Left ventricle myocardium inferior (tissue), 1 donor: ENCODE measurements around the gene CNTNAP2. TPM values are rescaled to one million over a fixed set of nuclear protein-coding genes. Genes with fewer than 3 reads are reported as not detected.

Experiments used
- DNase-seq: peaks from one replicate; pipeline ENCODE4 v3.0.0-alpha.2; 2020
- H3K27ac ChIP-seq: fragments of 200-600 bp; replicated peaks from 2 replicates; pipeline ENCODE4 v1.8.0; 2021
- H3K27me3 ChIP-seq: fragments of 200-600 bp; 2 replicates; pipeline ENCODE4 v1.8.0; 2021; ENCODE audit warnings: low read depth
- H3K36me3 ChIP-seq: fragments of 200-600 bp; 2 replicates; pipeline ENCODE4 v1.8.0; 2021
- H3K4me1 ChIP-seq: fragments of 200-600 bp; 2 replicates; pipeline ENCODE4 v1.8.0; 2021
- H3K4me3 ChIP-seq: fragments of 200-600 bp; 2 replicates; pipeline ENCODE4 v1.8.0; 2021; ENCODE audit warnings: mild to moderate bottlenecking, moderate library complexity
- H3K9me3 ChIP-seq: fragments of 200-600 bp; replicated peaks from 2 replicates; pipeline ENCODE4 v1.8.0; 2021
- CTCF ChIP-seq: fragments of 200-600 bp; IDR thresholded peaks from 2 replicates; pipeline ENCODE4 v1.8.0; 2021; ENCODE audit warnings: antibody characterized with exemption, mild to moderate bottlenecking, borderline replicate concordance
- intact Hi-C: fragments of 100-400 bp; cut with micrococcal nuclease; formaldehyde crosslinking; loops from one replicate; pipeline ENCODE4 v1.11.0; 2022
- total RNA-seq: library from RNA; stranded (reverse); fragmentation: NEBNext Ultra II Directional; extraction: Animal tissue kit (Norgen Biotek cat#: 25700); gene quantifications from one replicate; pipeline ENCODE4 v1.2.1, GENCODE V29; 2021
- donor health status: DM: no; HTN: yes; CAD: no; lungs with severe emphysema.

CNTNAP2 gene
- total RNA-seq, 1 donor from 2014 or later: 0.99 TPM

DNA sequence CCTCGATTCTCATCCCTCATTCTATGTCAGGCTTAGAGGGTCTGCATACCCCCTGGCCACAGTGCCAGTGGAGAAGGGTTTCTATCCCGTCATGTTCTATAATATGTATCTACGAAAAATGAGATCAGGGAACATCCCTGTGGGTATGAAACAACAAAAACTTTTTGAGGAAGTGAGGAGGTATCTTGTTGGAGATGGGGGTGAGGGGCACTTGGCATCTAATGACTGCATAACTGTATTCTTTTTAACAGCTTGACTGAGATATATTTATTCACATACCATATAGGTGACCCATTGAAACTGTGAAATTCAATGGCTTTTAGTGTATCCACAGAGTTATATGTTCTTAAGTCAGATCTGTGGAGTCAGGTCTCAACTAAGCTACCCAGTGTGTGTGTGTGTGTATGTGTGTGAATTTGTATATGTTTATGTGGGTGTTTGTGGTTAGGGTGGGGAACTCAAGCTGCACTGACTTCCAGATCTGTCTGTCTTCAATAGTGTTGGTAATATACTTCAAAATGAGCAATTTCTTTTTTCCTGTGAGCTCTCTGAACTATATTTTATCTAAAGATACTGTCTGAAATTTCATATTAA, 528.9 kb downstream of the CNTNAP2 start:
- no peak for DNase-seq
- H3K36me3 ChIP-seq: no peaks in the 10 kb centered on the region
- no peak overlapping the region for H3K4me3 ChIP-seq
- intact Hi-C loops: no loop called here
- H3K27me3 ChIP-seq: no peaks in the 10 kb centered on the region
- H3K27ac ChIP-seq: no peak overlapping the region
- H3K9me3 ChIP-seq: peaks cover 3% of the 10 kb centered on the region
- no peak for TF ChIP-seq CTCF
- H3K4me1 ChIP-seq: no peaks in the 10 kb centered on the region

- Histone ChIP-seq H3K36me3 (no peaks in the 10 kb centered on the region), H3K27ac (no peak overlapping the region), H3K4me3 (no peak overlapping the region), H3K27me3 (no peaks in the 10 kb centered on the region), H3K9me3 (peaks cover 3% of the 10 kb centered on the region), H3K4me1 (no peaks in the 10 kb centered on the region)
- intact Hi-C loops: no loop called here
- no peak for DNase-seq
- no peak for TF ChIP-seq CTCF
Observed at GRCh38 chr7:146647445-146647844, 530.8 kb downstream of the CNTNAP2 start.

DNA sequence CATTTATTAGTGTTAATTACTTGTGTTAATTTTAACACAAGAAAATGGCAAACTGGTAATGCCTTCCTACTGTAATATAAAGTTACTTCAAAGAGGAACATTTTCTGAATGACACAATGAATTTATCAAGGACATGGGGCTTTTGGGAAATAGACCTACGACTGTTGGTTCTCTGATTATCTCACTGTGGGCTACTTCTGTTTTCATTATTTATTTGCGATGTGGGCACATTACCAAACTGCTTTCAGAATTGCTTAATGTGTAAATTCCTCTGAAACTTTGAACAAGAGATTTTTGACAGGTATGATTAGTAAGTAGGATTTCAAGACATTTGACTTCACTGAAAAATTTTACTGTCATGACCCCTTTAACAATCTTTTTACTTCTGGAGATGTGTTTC, 535.6 kb downstream of the CNTNAP2 start:
- no peaks in the 10 kb centered on the region for H3K4me1 ChIP-seq
- H3K9me3 ChIP-seq: no peaks in the 10 kb centered on the region
- intact Hi-C loops: no loop called here

DNA sequence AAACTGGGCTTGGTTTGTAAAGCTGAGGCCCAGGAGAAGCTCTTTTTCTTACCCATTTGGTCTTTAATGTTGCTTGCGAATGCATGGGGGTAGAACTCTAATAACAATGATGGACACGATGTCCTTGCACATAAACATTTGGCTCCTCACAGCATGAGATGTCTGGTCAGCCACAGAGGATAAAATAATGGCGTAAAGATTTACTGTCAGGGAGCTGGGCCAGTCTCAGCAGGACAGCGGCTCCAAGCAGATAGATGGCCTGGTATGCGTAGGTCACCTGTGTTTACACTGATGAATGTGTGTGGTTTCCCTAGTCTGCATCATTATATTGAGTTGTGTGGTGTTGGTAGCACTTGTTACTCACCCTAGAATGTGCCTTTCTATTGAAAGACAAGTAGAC, 537.4 kb downstream of the CNTNAP2 start:
- Histone ChIP-seq H3K4me3 (no peak overlapping the region), H3K27me3 (no peaks in the 10 kb centered on the region), H3K4me1 (no peaks in the 10 kb centered on the region), H3K9me3 (no peaks in the 10 kb centered on the region), H3K27ac (no peak overlapping the region), H3K36me3 (no peaks in the 10 kb centered on the region)
- no peak for TF ChIP-seq CTCF
- no peak for DNase-seq
- intact Hi-C loops: no loop called here

More for the DNA sequence above, 535.6 kb downstream of the CNTNAP2 start:
- DNase-seq: no peak
- Histone ChIP-seq H3K27ac (no peak overlapping the region), H3K36me3 (no peaks in the 10 kb centered on the region), H3K4me3 (no peak overlapping the region), H3K27me3 (no peaks in the 10 kb centered on the region)
- no peak for TF ChIP-seq CTCF

DNA sequence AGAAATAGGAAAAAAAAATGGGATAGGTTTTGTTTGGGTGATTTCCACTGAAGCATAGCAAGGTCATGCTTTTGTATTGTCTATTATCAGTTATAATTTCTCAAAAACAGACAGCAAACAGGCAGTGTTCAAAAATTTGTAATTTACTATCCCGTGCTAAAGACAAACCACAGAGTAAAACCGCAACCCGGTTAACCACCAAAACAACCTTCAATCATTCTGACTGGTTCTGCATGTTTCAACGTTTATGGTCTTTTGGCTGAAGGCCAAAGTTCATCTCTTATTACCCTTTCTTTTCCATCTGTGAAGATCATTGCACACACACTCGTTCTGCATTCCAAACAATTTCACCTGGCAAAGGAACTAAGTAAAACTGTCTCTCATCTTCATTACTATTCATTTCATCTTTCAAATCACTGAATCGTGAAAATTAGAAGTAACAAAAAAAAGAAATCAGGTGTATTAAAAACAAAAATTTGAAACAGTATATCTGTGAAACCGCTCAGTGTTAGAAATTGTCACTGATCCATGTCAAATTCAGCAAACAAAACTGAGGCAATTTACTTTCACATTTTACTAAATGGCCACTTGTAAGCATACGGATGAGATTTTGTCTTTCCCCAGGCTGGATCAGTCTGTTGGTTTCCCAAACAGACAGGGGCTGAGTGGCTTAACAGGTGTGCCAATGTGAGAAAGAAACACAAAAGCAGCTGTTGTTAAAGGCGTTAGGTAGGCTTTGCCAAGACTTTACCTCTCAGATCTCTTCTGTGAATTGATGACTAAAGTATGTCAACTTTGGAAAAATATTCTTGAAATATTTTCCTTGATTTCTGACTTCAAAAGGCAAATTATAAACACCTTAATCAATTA, 539.6 kb downstream of the CNTNAP2 start:
- intact Hi-C loops: no loop called here
- DNase-seq: no peak
- no peak for TF ChIP-seq CTCF
- no peak overlapping the region for H3K27ac ChIP-seq
- no peak overlapping the region for H3K4me3 ChIP-seq
- no peaks in the 10 kb centered on the region for H3K27me3 ChIP-seq
- no peaks in the 10 kb centered on the region for H3K4me1 ChIP-seq
- no peaks in the 10 kb centered on the region for H3K9me3 ChIP-seq
- no peaks in the 10 kb centered on the region for H3K36me3 ChIP-seq
